ENCODE measurements around the gene GPR15LG. TPM values are rescaled to one million over a fixed set of nuclear protein-coding genes. Genes with fewer than 3 reads are reported as not detected.

GPR15LG gene
- not detected in 2 replicates for total RNA-seq

DNA sequence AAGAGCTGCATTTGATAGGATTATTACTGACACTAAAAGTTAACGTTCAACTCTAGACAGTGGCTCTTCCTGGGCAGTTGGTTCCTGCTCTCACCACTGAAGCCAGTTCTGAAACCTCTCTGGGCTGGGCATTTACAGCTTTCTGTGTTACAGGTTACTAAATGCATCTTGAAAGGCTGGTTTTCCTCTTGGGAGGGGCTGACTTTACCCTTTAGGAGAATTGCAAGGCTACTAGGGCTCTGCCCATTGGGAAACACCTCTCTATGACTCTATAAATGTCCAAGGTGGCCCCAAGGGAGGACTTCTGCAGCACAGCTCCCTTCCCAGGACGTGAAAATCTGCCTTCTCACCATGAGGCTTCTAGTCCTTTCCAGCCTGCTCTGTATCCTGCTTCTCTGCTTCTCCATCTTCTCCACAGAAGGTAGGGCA lies at the start of gene GPR15LG:
Gene GPR15LG (plus strand): TSS at position 301 of the 429 bp plus-strand sequence. CDS start 51 bp downstream, at position 352.

DNA sequence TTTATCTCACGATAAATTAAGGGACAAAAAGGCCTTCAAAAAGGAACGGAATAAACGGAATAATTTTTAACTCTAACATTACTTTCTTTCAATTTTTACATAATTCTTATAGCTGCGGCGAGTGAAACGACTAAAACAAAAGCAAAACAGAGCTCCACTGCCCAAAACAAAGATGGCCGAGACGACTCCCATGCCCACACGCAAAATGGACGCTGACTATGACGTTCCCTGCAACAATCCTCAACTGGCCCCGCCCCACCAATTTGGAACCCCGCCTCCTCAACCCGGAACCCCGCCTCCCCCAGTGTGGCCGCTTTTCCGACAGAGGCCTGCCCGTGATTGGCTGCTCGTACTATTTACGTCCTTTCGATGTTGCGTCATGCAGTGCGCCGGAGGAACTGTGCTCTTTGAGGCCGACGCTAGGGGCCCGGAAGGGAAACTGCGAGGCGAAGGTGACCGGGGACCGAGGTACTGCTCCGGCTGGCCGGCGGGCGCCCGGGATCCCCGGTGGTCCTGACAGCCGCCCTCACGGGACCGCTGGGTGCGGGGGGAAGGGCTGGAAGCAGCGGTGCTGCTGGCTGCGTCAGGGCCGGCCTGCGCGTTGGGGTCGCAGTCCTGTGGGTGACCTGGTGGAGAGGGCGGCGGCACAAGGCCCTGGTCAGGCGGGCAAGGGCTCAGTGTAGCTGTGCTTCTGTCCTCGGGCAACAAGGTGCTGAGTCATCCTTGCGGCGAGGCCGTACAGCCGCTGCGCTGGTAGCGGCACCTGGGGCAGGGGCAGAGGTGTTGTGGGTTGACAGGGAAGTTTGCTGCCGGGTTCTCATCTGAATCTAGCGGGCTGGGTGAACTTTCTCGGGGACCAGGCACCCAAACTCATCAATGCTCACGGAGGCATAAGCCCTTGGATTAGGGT lies 34.2 kb upstream of the GPR15LG start, which contains the start of gene GHITM:
Gene GHITM (plus strand): TSS at position 384 of the 910 bp plus-strand sequence. CDS start 1,992 bp downstream, outside the sequence.

DNA sequence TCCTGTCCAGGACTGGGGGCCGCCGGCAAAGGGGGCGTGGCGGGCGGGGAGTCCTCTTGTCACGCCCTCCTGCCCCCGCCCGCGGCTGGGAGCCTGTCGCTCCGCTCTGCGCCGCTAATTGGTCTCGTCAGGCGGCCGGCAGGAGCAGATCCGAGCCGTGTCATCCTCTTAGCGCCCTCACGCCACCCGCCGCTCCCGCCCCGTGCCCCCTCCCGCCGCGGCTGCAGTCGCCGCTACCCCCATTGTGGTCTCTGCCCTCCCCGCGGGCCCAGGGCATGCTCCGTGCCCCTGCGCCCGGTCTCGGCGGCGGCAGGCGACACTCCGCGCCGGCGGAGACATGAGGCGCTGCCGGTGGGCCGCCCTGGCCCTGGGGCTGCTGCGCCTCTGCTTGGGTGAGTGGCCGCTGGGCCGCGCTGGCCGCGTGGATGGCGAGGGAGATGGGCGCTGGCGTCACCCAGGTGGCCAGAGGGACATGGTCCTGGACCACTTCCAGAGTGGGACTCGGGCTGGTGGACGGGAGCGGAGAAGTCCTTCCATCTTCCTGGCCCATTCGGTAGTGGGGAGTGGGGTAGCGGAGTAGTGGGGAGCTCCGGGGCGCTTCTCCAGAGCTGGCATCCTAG lies 20.9 kb downstream of the GPR15LG start, which contains the start of gene CDHR1:
Gene CDHR1 (plus strand): TSS at position 114 of the 620 bp plus-strand sequence. CDS start 224 bp downstream, at position 338.

DNA sequence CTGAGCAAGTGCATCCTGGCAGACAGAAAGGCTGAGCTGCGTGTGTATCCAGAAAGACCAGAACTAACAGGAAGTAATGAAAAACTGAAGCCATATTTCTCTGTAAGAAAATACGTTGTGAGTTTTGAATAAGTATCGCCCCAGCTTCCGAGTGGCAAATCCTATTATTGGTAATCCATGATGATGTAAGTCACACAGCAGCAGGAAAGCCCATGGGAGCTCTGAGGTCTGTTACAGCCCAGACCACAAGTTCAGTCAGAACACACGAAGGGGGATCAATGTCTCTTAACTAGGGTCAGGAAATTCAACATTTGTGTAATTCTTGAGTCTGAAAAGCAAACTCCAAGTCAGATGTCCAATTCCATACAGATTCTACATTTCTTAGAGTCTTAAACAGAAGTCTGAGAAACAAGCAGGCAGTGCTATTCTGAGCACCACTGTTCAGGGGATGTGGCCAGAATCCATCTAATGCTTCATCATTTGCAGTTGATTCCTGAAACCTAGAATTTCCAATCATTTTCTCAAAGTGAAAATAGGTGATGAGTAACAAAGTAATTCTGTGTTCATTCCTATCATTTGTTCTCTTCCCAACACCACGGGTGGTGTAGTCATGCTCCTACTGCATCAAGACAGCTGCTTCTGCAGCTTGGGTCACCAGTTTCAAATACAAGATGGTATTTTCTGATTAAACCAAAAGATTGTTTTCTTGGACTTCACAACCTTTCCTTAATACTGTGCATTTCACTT lies 52.0 kb downstream of the GPR15LG start, which contains the start of gene LRIT2:
Gene LRIT2 (minus strand): TSS at position 118 of the 747 bp plus-strand sequence. CDS start 24 bp downstream, at position 94.

Other genes starting within 250 kb of the GPR15LG start
- 153 and 181 TPM in 2 replicates for gene GHITM, start 34.3 kb upstream of the GPR15LG start, total RNA-seq
- not detected in 2 replicates for gene CDHR1, start 20.7 kb downstream of the GPR15LG start, total RNA-seq
- gene LRIT2, start 51.7 kb downstream of the GPR15LG start, total RNA-seq = not detected in 2 replicates
- not detected in 2 replicates for gene LRIT1, start 67.7 kb downstream of the GPR15LG start, total RNA-seq
- not detected in 2 replicates for gene RGR, start 71.3 kb downstream of the GPR15LG start, total RNA-seq
- 19.4 and 23.1 TPM in 2 replicates for gene CCSER2, start 154.8 kb downstream of the GPR15LG start, total RNA-seq